Measurements from ENCODE around the gene POU4F2. TPM values are rescaled to one million over a fixed set of nuclear protein-coding genes. Genes with fewer than 3 reads are reported as not detected.
"Not testable (repeated sequence)": the region's sequence is repeated elsewhere in the genome, so short reads cannot be mapped to it uniquely, and the experiment has no call there.

The POU4F2 gene
- total and polyA plus RNA-seq, 7 donors: not detected

DNA sequence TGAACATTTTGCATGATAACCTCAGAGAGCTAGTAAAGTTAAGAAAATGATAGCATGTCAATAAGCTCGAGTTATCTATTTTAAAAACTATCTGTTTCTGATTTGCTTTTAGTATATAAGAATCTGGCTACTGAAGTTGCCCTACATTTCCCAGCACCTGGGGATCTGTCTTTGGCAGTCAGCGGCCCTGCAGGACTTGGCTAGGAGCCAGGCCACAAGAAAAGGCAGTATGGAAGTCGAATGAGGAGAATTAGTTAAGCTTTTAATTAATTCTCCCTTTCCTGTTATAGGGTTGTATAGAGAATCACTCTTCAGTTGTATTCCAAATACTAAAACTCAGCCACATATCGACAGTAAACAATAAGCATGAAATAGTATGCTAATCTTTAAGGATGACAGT, 22.7 kb downstream of the POU4F2 start:
- no peak overlapping the region for H3K4me3 ChIP-seq
- intact Hi-C loops (cut with DNase I): no loop called here
- no peaks in the 10 kb centered on the region for H3K36me3 ChIP-seq
- 64 to 66% methylated on average over 4 of the region's 4 CpGs for WGBS, 2 donors
- TF ChIP-seq POLR2AphosphoS5 (IDR thresholded peaks at IDR 0.05) (no peak), EP300 (IDR thresholded peaks at IDR 0.05) (no peak), CTCF (IDR thresholded peaks at IDR 0.05) (no peak), POLR2A (IDR thresholded peaks at IDR 0.05) (no peak)
- no peak overlapping the region for H3K27ac ChIP-seq
- no peaks in the 10 kb centered on the region for H3K9me3 ChIP-seq
- no peak for DNase-seq
- H3K27me3 ChIP-seq: peaks cover 0 to 11% (median 0%) of the 10 kb centered on the region in 3 donors
- H3K4me1 ChIP-seq: no peaks in the 10 kb centered on the region

- H3K27ac ChIP-seq; H3K27me3 ChIP-seq; H3K4me1 ChIP-seq; DNase-seq; H3K4me3 ChIP-seq; intact Hi-C loops (cut with DNase I); H3K9me3 ChIP-seq; H3K36me3 ChIP-seq: not testable (repeated sequence)
- 59 to 62% methylated on average over 6 of the region's 6 CpGs for WGBS, 2 donors
Measured at GRCh38 chr4:146663968-146664311, 25.2 kb downstream of the POU4F2 start.

DNA sequence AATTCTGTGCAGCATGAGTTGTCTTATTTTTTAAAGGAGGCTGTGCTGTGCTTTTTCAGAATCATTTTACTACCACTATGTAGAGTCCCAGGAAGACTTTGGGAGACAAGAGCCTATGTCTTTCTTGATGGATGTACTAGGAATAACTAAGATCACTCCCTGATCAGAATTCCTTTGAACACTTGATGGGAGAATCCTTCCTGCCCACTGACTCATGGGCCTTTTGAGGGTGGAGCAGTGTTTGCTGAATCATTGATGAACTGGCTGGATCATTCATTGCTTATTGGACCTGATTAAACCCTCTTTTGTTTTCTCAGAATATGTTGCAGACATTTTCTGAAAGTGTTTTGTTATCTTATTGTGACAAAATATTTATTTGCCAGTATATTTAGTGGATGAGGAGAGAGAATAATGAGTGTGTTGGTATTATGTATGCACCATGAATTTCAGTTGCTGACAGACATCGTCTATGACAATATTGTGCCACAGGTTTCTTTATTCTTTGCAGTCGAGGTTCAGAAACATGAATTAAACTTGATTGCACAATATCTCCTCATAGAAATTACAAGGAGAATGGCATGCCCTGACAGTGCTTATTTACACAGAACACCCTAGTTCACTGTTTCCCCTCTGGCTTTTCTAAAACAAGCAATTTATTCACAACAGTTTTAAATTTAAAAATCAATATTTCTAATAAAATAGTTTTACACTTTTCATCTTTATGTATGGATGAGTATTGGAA, 36.3 kb downstream of the POU4F2 start:
- WGBS, 2 donors: 74 to 86% methylated on average over 2 of the region's 2 CpGs
- Histone ChIP-seq H3K4me1 (no peaks in the 10 kb centered on the region), H3K4me3 (no peak overlapping the region), H3K9me3 (no peaks in the 10 kb centered on the region), H3K36me3 (no peaks in the 10 kb centered on the region), H3K27ac (no peak overlapping the region), H3K27me3 (no peaks in the 10 kb centered on the region)
- intact Hi-C loops (cut with DNase I): no loop called here
- TF ChIP-seq CTCF (IDR thresholded peaks at IDR 0.05) (no peak), POLR2AphosphoS5 (IDR thresholded peaks at IDR 0.05) (no peak), POLR2A (IDR thresholded peaks at IDR 0.05) (no peak), EP300 (IDR thresholded peaks at IDR 0.05) (no peak)
- DNase-seq: no peak

Other genes starting within 250 kb of the POU4F2 start
- gene SLC10A7, start 117.0 kb upstream of the POU4F2 start, total RNA-seq: 1 to 10 TPM; 4.8 to 9.3 (median 6.6) TPM
- 1 to 10 TPM; 1.4 to 5.3 (median 2.4) TPM for gene SLC10A7, start 117.0 kb upstream of the POU4F2 start, polyA plus RNA-seq

All from sigmoid colon (tissue), 7 donors.